HCT116 (cell line): ENCODE data around the gene AQP9. TPM values are rescaled to one million over a fixed set of nuclear protein-coding genes. Genes with fewer than 3 reads are reported as not detected.

Experiments
- ATAC-seq: fragments of 200-7000 bp; cut with Tn5 transposase; 2 replicates; pipeline ENCODE4 v1.9.1; 2020; ENCODE audit warnings: mild to moderate bottlenecking, moderate library complexity
- BruUV-seq: library from RNA; stranded (reverse); fragments of 400-500 nt; replicated peaks from 2 replicates; lab custom pipeline; 2021; lab: Mats Ljungman, UMichigan
- CTCF ChIA-PET: fragments of 300-600 bp; sonication (Branson Sonifier 250); formaldehyde crosslinking; loops from one replicate; lab custom pipeline; 2021; ENCODE audit warnings: antibody characterized with exemption; lab: Charles Lee
- POLR2A ChIA-PET: fragments of 300-600, 350-600 bp; sonication (Branson Sonifier 250); formaldehyde crosslinking; loops from one replicate; lab custom pipeline; 2021; ENCODE audit warnings: antibody characterized with exemption; lab: Charles Lee
- RAD21 ChIA-PET, 2 experiments: fragments of 300-600 bp; sonication (Branson Sonifier 250); formaldehyde crosslinking; loops; one replicate each; lab custom pipeline; 2023; ENCODE audit warnings: low total read pairs in 2 of 2; ENCODE audit not compliant: uncharacterized antibody in 2 of 2, unreplicated experiment in 2 of 2, low non-redundant PET in 1 of 2; lab: Charles Lee
- DNase-seq: peaks from one replicate; pipeline ENCODE4 v3.0.0-alpha.2; 2010; ENCODE audit warnings: low read depth, low spot score
- H2AFZ ChIP-seq: fragments of 200-600 bp; shearing (Covaris generic), sonication (generic); 2 replicates; pipeline ENCODE4 v1.6.1; 2017; ENCODE audit warnings: low read depth, mixed run types, mixed read lengths, antibody characterized with exemption, low read length; ENCODE audit not compliant: poor library complexity, severe bottlenecking
- H3K27ac ChIP-seq: 2 replicates; pipeline ENCODE4 v1.5.1; 2012; ENCODE audit warnings: low read depth, low read length
- H3K27me3 ChIP-seq: fragments of 200-600 bp; sonication (generic); 2 replicates; pipeline ENCODE4 v1.6.1; 2016; ENCODE audit warnings: mixed run types, low read length, mixed read lengths; ENCODE audit not compliant: insufficient read depth
- H3K36me3 ChIP-seq, 2 experiments: fragments of 200-500 bp in 1 of 2; fragments of 200-600 bp in 1 of 2; sonication (Bioruptor generic) in 1 of 2; sonication (generic) in 1 of 2; 2 replicates each; pipeline versions ENCODE4 v1.5.1 to v1.6.1; 2014 to 2016; ENCODE audit warnings: low read length in 2 of 2, inconsistent platforms in 1 of 2, mixed read lengths in 1 of 2, mixed run types in 1 of 2; ENCODE audit not compliant: insufficient read depth in 2 of 2, control insufficient read depth in 1 of 2
- H3K4me1 ChIP-seq, 2 experiments: fragments of 200-600 bp in 1 of 2; sonication (generic) in 1 of 2; 2 replicates each; pipeline versions ENCODE4 v1.5.1 to v1.6.1; 2012 to 2017; ENCODE audit warnings: low read length in 2 of 2, inconsistent platforms in 1 of 2, mild to moderate bottlenecking in 1 of 2, mixed read lengths in 1 of 2, mixed run types in 1 of 2, moderate library complexity in 1 of 2; ENCODE audit not compliant: insufficient read depth in 2 of 2, control insufficient read depth in 1 of 2
- H3K4me2 ChIP-seq: fragments of 200-600 bp; sonication (generic); 2 replicates; pipeline ENCODE4 v1.6.1; 2017; ENCODE audit warnings: mixed run types, low read length, mixed read lengths
- H3K4me3 ChIP-seq, 2 experiments: fragments of 200-600 bp in 1 of 2; sonication (generic) in 1 of 2; replicated peaks in 1 of 2; 2 replicates each; pipeline ENCODE4 v1.5.1; 2011 to 2016; ENCODE audit warnings: low read length in 2 of 2, control low read depth in 1 of 2, low read depth in 1 of 2, mild to moderate bottlenecking in 1 of 2, mixed read lengths in 1 of 2, mixed run types in 1 of 2
- H3K79me2 ChIP-seq: fragments of 200-600 bp; sonication (generic); 2 replicates; pipeline ENCODE4 v1.6.1; 2017; ENCODE audit warnings: mild to moderate bottlenecking, mixed run types, low read length, moderate library complexity, mixed read lengths; ENCODE audit not compliant: insufficient read depth
- H3K9ac ChIP-seq: fragments of 200-600 bp; sonication (generic); 2 replicates; pipeline ENCODE4 v1.6.1; 2016; ENCODE audit warnings: low read length, mixed read lengths
- H3K9me2 ChIP-seq: fragments of 200-600 bp; sonication (generic), shearing (Covaris generic); 2 replicates; pipeline ENCODE4 v1.6.1; 2017; ENCODE audit warnings: mixed run types, mild to moderate bottlenecking, moderate library complexity; ENCODE audit not compliant: insufficient read depth
- H3K9me3 ChIP-seq, 2 experiments: fragments of 200-500 bp in 1 of 2; fragments of 200-600 bp in 1 of 2; sonication (Bioruptor generic) in 1 of 2; sonication (generic) in 1 of 2; 2 replicates each; pipeline ENCODE4 v1.6.1; 2014 to 2017; ENCODE audit warnings: low read length in 2 of 2, mixed read lengths in 2 of 2, inconsistent platforms in 1 of 2, low read depth in 1 of 2, mild to moderate bottlenecking in 1 of 2, mixed run types in 1 of 2, moderate library complexity in 1 of 2; ENCODE audit not compliant: control insufficient read depth in 1 of 2, insufficient read depth in 1 of 2
- H4K20me1 ChIP-seq: fragments of 200-600 bp; sonication (generic), shearing (Covaris generic); 2 replicates; pipeline ENCODE4 v1.6.1; 2017; ENCODE audit warnings: mixed run types, mild to moderate bottlenecking, moderate library complexity; ENCODE audit not compliant: insufficient read depth
- ATF3 ChIP-seq: IDR thresholded peaks from 2 replicates; pipeline ENCODE4 v1.6.1; 2012
- CBX3 ChIP-seq: IDR thresholded peaks from 2 replicates; pipeline ENCODE4 v1.6.1; 2012; ENCODE audit warnings: low read depth
- CEBPB ChIP-seq: IDR thresholded peaks from 2 replicates; pipeline ENCODE4 v1.6.1; 2012; ENCODE audit warnings: low read depth
- CTCF ChIP-seq, 3 experiments: fragments of 200-600 bp in 1 of 3; sonication (generic) in 1 of 3; IDR thresholded peaks in 2 of 3; conservative IDR thresholded peaks in 1 of 3; 2 replicates each; pipeline ENCODE4 v1.5.1; 2012 to 2017; ENCODE audit warnings: low read depth in 2 of 3, low read length in 2 of 3, antibody characterized with exemption in 1 of 3, borderline replicate concordance in 1 of 3, control low read depth in 1 of 3, mild to moderate bottlenecking in 1 of 3, mixed read lengths in 1 of 3, mixed run types in 1 of 3, moderate library complexity in 1 of 3; ENCODE audit not compliant: insufficient read depth in 1 of 3
- ELF1 ChIP-seq: IDR thresholded peaks from 2 replicates; pipeline ENCODE4 v1.6.1; 2012; ENCODE audit warnings: low read depth, borderline replicate concordance
- FOSL1 ChIP-seq: IDR thresholded peaks from 2 replicates; pipeline ENCODE4 v1.6.1; 2012; ENCODE audit warnings: low read depth
- POLR2A ChIP-seq: IDR thresholded peaks from 2 replicates; pipeline ENCODE4 v1.7.0; 2011; ENCODE audit warnings: borderline replicate concordance; ENCODE audit not compliant: insufficient read depth, insufficient read length; ENCODE audit errors: extremely low read depth
- POLR2AphosphoS5 ChIP-seq: IDR thresholded peaks from 2 replicates; pipeline ENCODE4 v1.6.1; 2011; ENCODE audit warnings: mild to moderate bottlenecking, low read depth, low read length, moderate library complexity
- SIN3A ChIP-seq: IDR thresholded peaks from 2 replicates; pipeline ENCODE4 v1.6.1; 2012; ENCODE audit warnings: low read depth
- SRF ChIP-seq: IDR thresholded peaks from 2 replicates; pipeline ENCODE4 v1.6.1; 2012; ENCODE audit warnings: low read depth
- YY1 ChIP-seq: IDR thresholded peaks from 2 replicates; pipeline ENCODE4 v1.6.1; 2011; ENCODE audit warnings: low read length, low read depth, moderate library complexity, mild to moderate bottlenecking; ENCODE audit not compliant: insufficient replicate concordance; ENCODE audit errors: extremely low read depth
- ZBTB33 ChIP-seq: IDR thresholded peaks from 2 replicates; pipeline ENCODE4 v1.6.1; 2011; ENCODE audit warnings: mild to moderate bottlenecking, low read length, moderate library complexity; ENCODE audit not compliant: insufficient replicate concordance; ENCODE audit errors: extremely low read depth
- ZFX ChIP-seq: fragments of 450-650 bp; IDR thresholded peaks from 2 replicates; pipeline ENCODE4 v1.6.1; 2017
- ZNF274 ChIP-seq: fragments of 200-500 bp; sonication (Bioruptor generic); IDR thresholded peaks from 2 replicates; pipeline ENCODE4 v1.6.1; 2014; ENCODE audit warnings: mild to moderate bottlenecking, low read depth, low read length, inconsistent platforms
- intact Hi-C: fragments of 100-400 bp; cut with micrococcal nuclease; formaldehyde crosslinking; loops from 2 replicates; pipeline ENCODE4 v1.10.0; 2022
- total RNA-seq: library from RNA; stranded (reverse); gene quantifications from one replicate; pipeline ENCODE4 v1.2.1, GENCODE V29; 2021; ENCODE audit not compliant: unreplicated experiment

The AQP9 gene
- total RNA-seq, 1 experiment from 2014 or later = 0.12 TPM

GRCh38 chr15:58125333-58125732 lies 12.8 kb upstream of the AQP9 start:
- H3K27ac ChIP-seq = no peak overlapping the region
- ATAC-seq (no peak), DNase-seq (no peak)
- BruUV-seq = no TSS peak
- H3K79me2 ChIP-seq = no peaks in the 10 kb centered on the region
- H3K4me2 ChIP-seq = no peak overlapping the region
- H3K9me2 ChIP-seq = no peaks in the 10 kb centered on the region
- intact Hi-C loops = no loop called here
- H3K4me3 ChIP-seq = no peak overlapping the region
- H3K27me3 ChIP-seq = no peaks in the 10 kb centered on the region
- POLR2A ChIA-PET = no interaction called here
- H3K36me3 ChIP-seq = no peaks in the 10 kb centered on the region
- no peak overlapping the region for H3K9ac ChIP-seq
- CTCF ChIA-PET = no interaction called here
- H2AFZ ChIP-seq = no peak overlapping the region
- no peaks in the 10 kb centered on the region for H3K4me1 ChIP-seq
- TF ChIP-seq CBX3 (no peak), SRF (no peak), ZNF274 (no peak), ELF1 (no peak), CEBPB (no peak), SIN3A (no peak), YY1 (no peak), ZBTB33 (no peak), POLR2A (no peak), POLR2AphosphoS5 (no peak), FOSL1 (no peak), CTCF (IDR thresholded peaks at IDR 0.05 in 2 of 3, conservative IDR thresholded peaks at IDR 0.05 in 1 of 3; ENCODE audit: borderline replicate concordance in 1 of 3, insufficient read depth in 1 of 3, low read depth in 2 of 3, low read length in 2 of 3) (no peak), ZFX (no peak), ATF3 (no peak)
- H3K9me3 ChIP-seq = no peaks in the 10 kb centered on the region
- no peaks in the 10 kb centered on the region for H4K20me1 ChIP-seq
- RAD21 ChIA-PET = no interaction called here
